Hepatocyte (in vitro differentiated cells): Measurements from ENCODE around the gene MEAF6. TPM values are rescaled to one million over a fixed set of nuclear protein-coding genes. Genes with fewer than 3 reads are reported as not detected.
"Not testable (repeated sequence)": the region's sequence is repeated elsewhere in the genome, so short reads cannot be mapped to it uniquely, and the experiment has no call there.

ENCODE experiments used
- DNase-seq: peaks from one replicate; pipeline ENCODE4 v3.0.0-alpha.2; 2016; ENCODE audit warnings: low spot score
- H2AFZ ChIP-seq: fragments of 200-600 bp; sonication (generic); 2 replicates; pipeline ENCODE4 v1.6.0; 2016; ENCODE audit warnings: antibody characterized with exemption, mild to moderate bottlenecking
- H3K27ac ChIP-seq: fragments of 200-600 bp; sonication (generic); 2 replicates; pipeline ENCODE4 v1.5.1; 2016; ENCODE audit warnings: mild to moderate bottlenecking
- H3K27me3 ChIP-seq: fragments of 200-600 bp; sonication (generic); 2 replicates; pipeline ENCODE4 v1.6.1; 2016
- H3K36me3 ChIP-seq: fragments of 200-600 bp; sonication (generic); replicated peaks from 2 replicates; pipeline ENCODE4 v1.5.1; 2016; ENCODE audit warnings: low read depth; ENCODE audit not compliant: insufficient read depth
- H3K4me1 ChIP-seq: fragments of 200-600 bp; sonication (generic); 2 replicates; pipeline ENCODE4 v1.5.1; 2016; ENCODE audit warnings: mild to moderate bottlenecking, moderate library complexity; ENCODE audit not compliant: insufficient read depth
- H3K4me2 ChIP-seq: fragments of 200-600 bp; sonication (generic); 2 replicates; pipeline ENCODE4 v1.6.0; 2016
- H3K4me3 ChIP-seq: fragments of 200-600 bp; sonication (generic); 2 replicates; pipeline ENCODE4 v1.5.1; 2016; ENCODE audit warnings: mild to moderate bottlenecking
- H3K79me2 ChIP-seq: fragments of 200-600 bp; sonication (generic); 2 replicates; pipeline ENCODE4 v1.6.0; 2017; ENCODE audit warnings: mild to moderate bottlenecking
- H3K9me2 ChIP-seq: fragments of 200-600 bp; sonication (generic); replicated peaks from 2 replicates; pipeline ENCODE4 v1.6.0; 2017; ENCODE audit warnings: mild to moderate bottlenecking; ENCODE audit not compliant: insufficient read depth
- H3K9me3 ChIP-seq: fragments of 200-600 bp; sonication (generic); 2 replicates; pipeline ENCODE4 v1.5.1; 2016; ENCODE audit warnings: low read depth, mild to moderate bottlenecking
- H4K20me1 ChIP-seq: fragments of 200-600 bp; sonication (generic); 2 replicates; pipeline ENCODE4 v1.6.0; 2016; ENCODE audit warnings: mild to moderate bottlenecking; ENCODE audit not compliant: insufficient read depth, poor library complexity, severe bottlenecking
- EZH2 ChIP-seq: fragments of 200-600 bp; sonication (generic); IDR thresholded peaks from 2 replicates; pipeline ENCODE4 v1.6.1; 2016; ENCODE audit warnings: antibody characterized with exemption, mild to moderate bottlenecking, borderline replicate concordance
- EZH2phosphoT487 ChIP-seq: fragments of 200-600 bp; sonication (generic); IDR thresholded peaks from one replicate; pipeline ENCODE4 v1.6.1; 2018; ENCODE audit warnings: antibody characterized with exemption, mild to moderate bottlenecking, low read depth, moderate library complexity; ENCODE audit not compliant: unreplicated experiment, severe bottlenecking
- WGBS: methylation state at CpG from one replicate; pipeline ENCODE4 v1.1.6; 2016; ENCODE audit warnings: low lambda C conversion rate; ENCODE audit errors: missing lambda C conversion rate; 5-methylcytosine and 5-hydroxymethylcytosine counted together
- polyA plus RNA-seq: library from polyadenylated mRNA; unstranded; fragments of >200 nt; fragmentation: Nextera tagmentation; extraction: Ambion mirVana; gene quantifications from 2 replicates; pipeline ENCODE4 v1.2.1, GENCODE V29; 2016
- total RNA-seq: library from RNA; depleted of rRNA; stranded (reverse); fragments of >200 nt; gene quantifications from 2 replicates; pipeline ENCODE4 v1.2.3, GENCODE V29; 2014
- TF ChIP-seq, protein P1 (sequence below): fragments of 200-600 bp; sonication (generic); IDR thresholded peaks from 2 replicates; pipeline ENCODE4 v1.5.1; 2016; ENCODE audit warnings: antibody characterized with exemption, mild to moderate bottlenecking; ENCODE audit not compliant: poor library complexity

The MEAF6 gene
- total and polyA plus RNA-seq, 2 experiments from 2014 or later: 46.5 to 74.7 TPM

DNA sequence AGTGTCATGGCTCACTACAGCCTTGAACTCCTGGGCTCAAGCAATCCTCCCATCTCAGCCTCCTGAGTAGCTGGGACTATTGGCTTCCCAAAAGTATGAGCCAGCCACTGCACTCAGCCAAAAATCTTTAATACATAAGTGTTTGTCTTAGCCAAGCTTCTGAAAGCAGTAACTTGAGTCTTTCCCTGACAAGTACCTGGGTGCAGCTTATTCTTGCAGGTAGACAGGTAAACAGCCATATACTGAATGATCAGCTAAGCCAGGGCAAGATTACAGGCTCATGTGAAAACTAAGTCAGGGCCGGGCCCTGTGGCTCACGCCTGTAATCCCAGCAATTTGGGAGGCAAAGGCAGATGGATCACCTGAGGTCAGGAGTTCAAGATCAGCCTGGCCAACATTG, 7.8 kb downstream of the MEAF6 start:
- no peak overlapping the region for H3K27ac ChIP-seq
- no peaks in the 10 kb centered on the region for H3K36me3 ChIP-seq
- H3K79me2 ChIP-seq: peaks cover 9% of the 10 kb centered on the region
- no peaks in the 10 kb centered on the region for H3K27me3 ChIP-seq
- no peaks in the 10 kb centered on the region for H3K4me1 ChIP-seq
- WGBS: 96% methylated on average over 2 of the region's 2 CpGs
- TF ChIP-seq, protein P1, sequence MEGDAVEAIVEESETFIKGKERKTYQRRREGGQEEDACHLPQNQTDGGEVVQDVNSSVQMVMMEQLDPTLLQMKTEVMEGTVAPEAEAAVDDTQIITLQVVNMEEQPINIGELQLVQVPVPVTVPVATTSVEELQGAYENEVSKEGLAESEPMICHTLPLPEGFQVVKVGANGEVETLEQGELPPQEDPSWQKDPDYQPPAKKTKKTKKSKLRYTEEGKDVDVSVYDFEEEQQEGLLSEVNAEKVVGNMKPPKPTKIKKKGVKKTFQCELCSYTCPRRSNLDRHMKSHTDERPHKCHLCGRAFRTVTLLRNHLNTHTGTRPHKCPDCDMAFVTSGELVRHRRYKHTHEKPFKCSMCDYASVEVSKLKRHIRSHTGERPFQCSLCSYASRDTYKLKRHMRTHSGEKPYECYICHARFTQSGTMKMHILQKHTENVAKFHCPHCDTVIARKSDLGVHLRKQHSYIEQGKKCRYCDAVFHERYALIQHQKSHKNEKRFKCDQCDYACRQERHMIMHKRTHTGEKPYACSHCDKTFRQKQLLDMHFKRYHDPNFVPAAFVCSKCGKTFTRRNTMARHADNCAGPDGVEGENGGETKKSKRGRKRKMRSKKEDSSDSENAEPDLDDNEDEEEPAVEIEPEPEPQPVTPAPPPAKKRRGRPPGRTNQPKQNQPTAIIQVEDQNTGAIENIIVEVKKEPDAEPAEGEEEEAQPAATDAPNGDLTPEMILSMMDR: no peak
- TF ChIP-seq EZH2phosphoT487 (no peak), EZH2 (no peak)
- H2AFZ ChIP-seq: no peak overlapping the region
- H3K4me2 ChIP-seq: no peak overlapping the region
- H3K9me2 ChIP-seq: no peaks in the 10 kb centered on the region
- H3K4me3 ChIP-seq: no peak overlapping the region
- H4K20me1 ChIP-seq: no peaks in the 10 kb centered on the region
- DNase-seq: no peak
- H3K9me3 ChIP-seq: no peaks in the 10 kb centered on the region

DNA sequence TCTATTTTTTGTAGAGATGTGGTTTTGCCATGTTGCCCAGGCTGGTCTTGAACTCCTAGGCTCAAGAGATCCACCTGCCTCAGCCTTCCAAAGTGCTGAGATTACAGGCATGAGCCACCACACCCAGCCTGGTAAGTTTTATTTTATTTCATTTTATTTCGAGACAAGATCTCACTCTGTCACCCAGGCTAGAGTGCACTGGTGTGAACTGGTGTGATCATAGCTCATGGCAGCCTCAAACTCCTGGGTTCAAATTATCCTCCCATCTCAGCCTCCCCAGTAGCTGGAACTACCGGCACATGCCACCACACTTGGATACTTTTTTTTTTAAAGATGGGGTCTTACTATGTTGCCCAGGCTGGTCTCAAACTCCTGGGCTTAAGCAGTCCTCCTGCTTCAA, 11.8 kb downstream of the MEAF6 start:
- H3K36me3 ChIP-seq, H3K4me1 ChIP-seq, H4K20me1 ChIP-seq, H3K9me3 ChIP-seq, H3K4me2 ChIP-seq, H3K4me3 ChIP-seq, DNase-seq, H3K79me2 ChIP-seq, H3K9me2 ChIP-seq, H3K27me3 ChIP-seq, H2AFZ ChIP-seq, H3K27ac ChIP-seq: not testable (repeated sequence)
- WGBS: 97% methylated on average over 2 of the region's 2 CpGs

DNA sequence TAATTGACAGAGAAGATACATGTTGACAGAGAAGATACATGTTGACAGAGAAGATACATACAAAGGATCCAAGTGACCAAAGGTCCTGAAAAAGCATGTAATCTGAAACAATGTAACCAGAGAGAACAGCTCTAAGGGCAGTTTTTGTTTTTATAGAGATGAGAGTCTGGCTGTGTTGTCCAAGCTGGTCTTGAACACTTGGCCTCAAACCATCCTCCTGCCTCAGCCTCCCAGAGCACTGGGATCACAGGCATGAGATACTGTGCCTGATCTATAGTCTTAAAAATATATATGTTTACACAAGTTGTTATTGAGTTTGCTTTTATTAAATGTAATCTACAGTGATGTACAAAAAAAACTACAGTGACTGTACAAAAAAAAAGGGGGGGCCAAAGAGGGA, 12.5 kb downstream of the MEAF6 start:
- Histone ChIP-seq H2AFZ (no peak overlapping the region), H3K79me2 (peaks cover 2% of the 10 kb centered on the region), H3K4me1 (no peaks in the 10 kb centered on the region), H3K4me2 (no peak overlapping the region), H3K27me3 (no peaks in the 10 kb centered on the region), H4K20me1 (no peaks in the 10 kb centered on the region), H3K27ac (no peak overlapping the region), H3K9me2 (no peaks in the 10 kb centered on the region), H3K9me3 (no peaks in the 10 kb centered on the region), H3K4me3 (no peak overlapping the region), H3K36me3 (no peaks in the 10 kb centered on the region)
- TF ChIP-seq EZH2phosphoT487 (no peak), EZH2 (no peak)
- TF ChIP-seq, protein P1: no peak
- no peak for DNase-seq

DNA sequence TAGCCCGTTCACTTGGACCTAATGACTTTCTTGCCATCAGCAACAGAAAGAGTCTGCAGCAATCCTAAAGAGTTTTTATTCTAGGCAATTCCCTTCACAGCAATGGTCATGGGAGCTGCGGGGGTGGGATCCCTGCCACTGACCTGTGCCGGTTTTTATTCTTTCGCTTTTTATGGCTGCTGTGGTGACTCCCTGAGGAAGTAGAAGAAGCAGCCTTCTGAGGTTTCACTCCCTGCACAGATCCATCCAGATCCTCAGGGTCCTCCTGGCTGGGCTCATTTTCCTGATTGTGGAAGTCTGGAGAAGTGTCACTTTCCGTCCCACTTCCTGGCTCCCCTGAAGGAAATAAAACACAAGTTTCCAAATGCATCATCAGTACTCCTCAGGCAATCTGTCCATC, 12.9 kb downstream of the MEAF6 start:
- DNase-seq: no peak
- H2AFZ ChIP-seq: no peak overlapping the region
- no peaks in the 10 kb centered on the region for H3K9me3 ChIP-seq
- H4K20me1 ChIP-seq: no peaks in the 10 kb centered on the region
- H3K4me3 ChIP-seq: no peak overlapping the region
- H3K27me3 ChIP-seq: no peaks in the 10 kb centered on the region
- no peaks in the 10 kb centered on the region for H3K9me2 ChIP-seq
- no peak for TF ChIP-seq EZH2
- 95% methylated on average over 5 of the region's 5 CpGs for WGBS
- no peak overlapping the region for H3K4me2 ChIP-seq
- no peaks in the 10 kb centered on the region for H3K36me3 ChIP-seq
- no peak overlapping the region for H3K27ac ChIP-seq
- H3K79me2 ChIP-seq: peaks cover 2% of the 10 kb centered on the region
- no peaks in the 10 kb centered on the region for H3K4me1 ChIP-seq
